Right lobe of liver (tissue), 6 donors: ENCODE data around the gene AMZ1. TPM values are rescaled to one million over a fixed set of nuclear protein-coding genes. Genes with fewer than 3 reads are reported as not detected.

Experiments
- ATAC-seq, 4 donors: fragments of 200-7000 bp; cut with Tn5 transposase; one replicate each; pipeline ENCODE4 v1.9.1; 2020; ENCODE audit warnings: mild to moderate bottlenecking in 4 of 4, moderate library complexity in 4 of 4
- DNase-seq, 3 donors: peaks; one replicate each; pipeline ENCODE4 v3.0.0-alpha.2; 2020
- H3K27ac ChIP-seq, 3 donors: fragments of 200-600 bp; one replicate each; pipeline ENCODE4 v1.8.0; 2022
- H3K27me3 ChIP-seq, 2 donors: fragments of 200-600 bp; one replicate each; pipeline ENCODE4 v1.8.0; 2022
- H3K36me3 ChIP-seq, 4 donors: fragments of 200-600 bp; sonication (generic) in 1 of 4; one replicate each; pipeline versions ENCODE4 v1.5.1 to v1.8.0; 2017 to 2022; ENCODE audit warnings: control low read depth in 1 of 4
- H3K4me1 ChIP-seq, 4 donors: fragments of 200-600 bp; sonication (generic) in 1 of 4; one replicate each; pipeline versions ENCODE4 v1.5.1 to v1.8.0; 2017 to 2022; ENCODE audit warnings: control low read depth in 1 of 4
- H3K4me3 ChIP-seq, 3 donors: fragments of 200-600 bp; one replicate each; pipeline ENCODE4 v1.8.0; 2022
- H3K9me3 ChIP-seq, 4 donors: fragments of 200-600 bp; sonication (generic) in 1 of 4; one replicate each; pipeline versions ENCODE4 v1.5.1 to v1.8.0; 2017 to 2022; ENCODE audit warnings: control low read depth in 1 of 4
- CTCF ChIP-seq, 4 donors: fragments of 200-600 bp in 3 of 4; fragments of 450-650 bp in 1 of 4; IDR thresholded peaks; one replicate each; pipeline versions ENCODE4 v1.5.1 to v1.8.0; 2016 to 2022; ENCODE audit warnings: antibody characterized with exemption in 4 of 4, mild to moderate bottlenecking in 2 of 4
- POLR2A ChIP-seq: fragments of 450-650 bp; IDR thresholded peaks from one replicate; pipeline ENCODE4 v1.6.1; 2017; ENCODE audit warnings: antibody characterized with exemption, mild to moderate bottlenecking
- WGBS: methylation state at CpG from one replicate; pipeline ENCODE4 v1.1.6; 2018; ENCODE audit warnings: low coverage, low lambda C conversion rate; ENCODE audit not compliant: insufficient coverage; ENCODE audit errors: missing lambda C conversion rate; 5-methylcytosine and 5-hydroxymethylcytosine counted together
- intact Hi-C, 2 donors: fragments of 100-400 bp; cut with DNase I; formaldehyde crosslinking; loops; one replicate each; pipeline versions ENCODE4 v1.11.2 to v1.14.1; 2022
- total RNA-seq, 6 experiments: library from RNA; depleted of rRNA in 2 of 6; stranded (reverse); fragments of >200 nt in 2 of 6; fragmentation: NEBNext Ultra II Directional in 3 of 6; extraction: Animal tissue kit (Norgen Biotek cat#: 25700) in 3 of 6; gene quantifications; one replicate each; pipeline versions ENCODE4 v1.1.0 to v1.2.4, GENCODE V29; 2016 to 2023
- donor health status: DM: no; HTN: yes; CAD: no.
- donor health status: DM: no; HTN: no; CAD: no.
- donor health status: DM: no; HTN: no; CAD: no.
- donor health status: DM: no; HTN: yes; CAD: no.
- donor health status: DM: no; HTN: yes; CAD: no.

AMZ1 gene
- total RNA-seq, 6 experiments from 2014 or later: 0.42 to 5.8 (median 1.4) TPM; not detected in 1

GRCh38 chr7:2707481-2707880 is 19.5 kb downstream of the AMZ1 start:
- Histone ChIP-seq H3K27ac (no peak overlapping the region), H3K27me3 (no peaks in the 10 kb centered on the region), H3K4me3 (no peak overlapping the region), H3K9me3 (no peaks in the 10 kb centered on the region), H3K36me3 (no peaks in the 10 kb centered on the region), H3K4me1 (no peaks in the 10 kb centered on the region)
- DNase-seq (no peak), ATAC-seq (no peak)
- TF ChIP-seq POLR2A (no peak), CTCF (IDR thresholded peaks at IDR 0.05) (no peak)
- whole genome bisulfite sequencing: 57% methylated on average over 1 of the region's 8 CpGs
- intact Hi-C loops: no loop called here

DNA sequence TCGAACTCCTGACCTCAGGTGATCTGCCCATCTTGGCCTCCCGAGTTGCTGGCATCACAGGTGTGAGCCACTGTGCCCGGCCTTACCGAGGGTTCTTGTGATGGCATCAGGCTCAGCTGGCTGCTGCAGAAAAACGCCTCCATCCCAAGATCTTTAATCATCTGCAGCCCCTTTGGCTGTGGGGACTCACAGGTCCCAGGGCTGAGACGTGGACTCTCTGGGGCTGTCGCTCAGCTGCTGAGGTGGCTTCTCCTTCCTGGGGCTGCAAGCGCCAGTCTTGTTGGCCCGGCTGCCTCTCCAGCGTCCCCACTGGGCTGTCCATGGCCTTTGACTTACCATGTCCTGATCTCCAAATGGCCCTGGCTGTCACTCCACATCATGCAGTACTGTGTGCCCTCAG is 20.0 kb downstream of the AMZ1 start:
- intact Hi-C loops: no loop called here
- no peak for DNase-seq
- 87% methylated on average over 6 of the region's 10 CpGs for WGBS

GRCh38 chr7:2708547-2709310 is 20.7 kb downstream of the AMZ1 start:
- 50% methylated on average over 2 of the region's 20 CpGs for WGBS
- H3K27ac ChIP-seq: no peak overlapping the region
- H3K4me1 ChIP-seq: no peaks in the 10 kb centered on the region
- no peaks in the 10 kb centered on the region for H3K27me3 ChIP-seq
- ATAC-seq (no peak), DNase-seq (no peak)
- intact Hi-C loops: no loop called here
- no peak for TF ChIP-seq POLR2A
- TF ChIP-seq CTCF (IDR thresholded peaks at IDR 0.05): no peak
- H3K36me3 ChIP-seq: no peaks in the 10 kb centered on the region
- no peaks in the 10 kb centered on the region for H3K9me3 ChIP-seq
- H3K4me3 ChIP-seq: no peak overlapping the region

More for the DNA sequence above, 20.0 kb downstream of the AMZ1 start:
- Histone ChIP-seq H3K27ac (no peak overlapping the region), H3K4me1 (no peaks in the 10 kb centered on the region), H3K9me3 (no peaks in the 10 kb centered on the region), H3K36me3 (no peaks in the 10 kb centered on the region), H3K4me3 (no peak overlapping the region), H3K27me3 (no peaks in the 10 kb centered on the region)
- ATAC-seq: no peak
- TF ChIP-seq CTCF (IDR thresholded peaks at IDR 0.05): no peak
- TF ChIP-seq POLR2A: no peak

DNA sequence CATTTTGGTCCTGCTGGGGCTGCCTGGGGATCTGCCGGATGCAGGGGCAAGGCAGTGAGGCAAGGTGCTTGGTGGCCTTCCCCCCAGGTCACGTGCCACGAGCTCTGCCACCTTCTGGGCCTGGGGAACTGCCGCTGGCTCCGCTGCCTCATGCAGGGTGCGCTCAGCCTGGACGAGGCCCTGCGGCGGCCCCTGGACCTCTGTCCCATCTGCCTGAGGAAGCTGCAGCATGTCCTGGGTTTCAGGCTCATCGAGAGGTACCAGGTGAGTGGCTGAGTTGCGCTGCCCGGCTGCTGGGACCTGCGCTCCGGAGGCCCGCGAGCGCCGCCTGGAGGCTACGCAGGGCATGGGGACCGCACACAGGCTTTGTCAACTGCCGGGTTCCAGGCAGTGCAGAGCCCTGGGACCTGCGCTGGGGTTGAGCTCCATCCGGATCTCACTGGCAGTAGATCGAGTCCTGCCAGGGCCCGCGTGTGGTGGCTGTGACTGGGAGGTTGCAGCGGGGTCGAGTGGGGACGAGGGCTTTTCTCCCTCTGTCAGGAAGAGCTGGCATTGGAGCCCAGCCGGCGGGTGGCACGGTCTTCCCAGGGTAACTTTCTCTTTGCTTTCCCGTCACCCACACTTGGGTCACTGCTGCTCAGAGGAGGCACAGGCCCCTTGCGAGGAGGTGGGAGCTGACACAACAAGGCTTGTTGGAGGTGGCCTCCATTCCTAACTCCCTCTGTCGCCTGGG is 21.7 kb downstream of the AMZ1 start:
- Histone ChIP-seq H3K27ac (no peak overlapping the region), H3K4me1 (no peaks in the 10 kb centered on the region), H3K36me3 (no peaks in the 10 kb centered on the region), H3K27me3 (no peaks in the 10 kb centered on the region), H3K9me3 (no peaks in the 10 kb centered on the region), H3K4me3 (no peak overlapping the region)
- ATAC-seq (peak; percentile 89 to 94 (median 91)), DNase-seq (peak; percentile 73 to 79 (median 78))
- 17% methylated on average over 4 of the region's 35 CpGs for WGBS
- intact Hi-C loops: no loop called here
- TF ChIP-seq POLR2A: no peak
- peak; percentile 82 to 95 (median 88) for TF ChIP-seq CTCF (IDR thresholded peaks at IDR 0.05)
